Type B pancreatic cell (in vitro differentiated cells): ENCODE results near the gene PJA1. TPM values are rescaled to one million over a fixed set of nuclear protein-coding genes. Genes with fewer than 3 reads are reported as not detected.

Source experiments
- DNase-seq: peaks from one replicate; pipeline ENCODE4 v3.0.0; 2021; ENCODE audit warnings: mixed read lengths; ENCODE audit not compliant: unreplicated experiment; ENCODE audit errors: extremely low spot score
- H3K27ac Mint-ChIP-seq: 2 replicates; pipeline ENCODE4 v1.8.0; 2021; ENCODE audit warnings: mild to moderate bottlenecking, mixed read lengths
- H3K27me3 Mint-ChIP-seq: 2 replicates; pipeline ENCODE4 v1.8.0; 2021; ENCODE audit warnings: mixed read lengths
- H3K36me3 Mint-ChIP-seq: 2 replicates; pipeline ENCODE4 v1.8.0; 2021; ENCODE audit warnings: mixed read lengths
- H3K4me1 Mint-ChIP-seq: one replicate; pipeline ENCODE4 v1.8.0; 2021; ENCODE audit warnings: mixed read lengths; ENCODE audit not compliant: unreplicated experiment
- H3K4me3 Mint-ChIP-seq: 2 replicates; pipeline ENCODE4 v1.8.0; 2021; ENCODE audit warnings: mild to moderate bottlenecking, mixed read lengths
- H3K9me3 Mint-ChIP-seq: 2 replicates; pipeline ENCODE4 v1.8.0; 2021; ENCODE audit warnings: mixed read lengths
- CTCF ChIP-seq: fragments of 200-600 bp; sonication (generic); conservative IDR thresholded peaks from 2 replicates; pipeline ENCODE4 v1.5.0; 2021; ENCODE audit warnings: antibody characterized with exemption, mild to moderate bottlenecking
- total RNA-seq: library from RNA; stranded (reverse); gene quantifications from 2 replicates; pipeline ENCODE4 v1.2.1, GENCODE V29; 2021; ENCODE audit warnings: low replicate concordance

The PJA1 gene
- total RNA-seq, 1 donor from 2014 or later = 47.5 TPM

- no peak for TF ChIP-seq CTCF
- Mint-ChIP-seq H3K4me1 (peaks cover 19% of the 10 kb centered on the region), H3K4me3 (no peak overlapping the region), H3K9me3 (no peaks in the 10 kb centered on the region), H3K27me3 (no peaks in the 10 kb centered on the region), H3K27ac (no peak overlapping the region), H3K36me3 (no peaks in the 10 kb centered on the region)
- DNase-seq = peak; percentile 40
These were observed 16.3 kb downstream of the PJA1 start for GRCh38 chrX:69148946-69149345.

GRCh38 chrX:69146739-69147138 is 18.5 kb downstream of the PJA1 start:
- H3K9me3 Mint-ChIP-seq = no peaks in the 10 kb centered on the region
- H3K4me3 Mint-ChIP-seq = no peak overlapping the region
- H3K4me1 Mint-ChIP-seq = peaks cover 27% of the 10 kb centered on the region
- no peaks in the 10 kb centered on the region for H3K27me3 Mint-ChIP-seq
- no peaks in the 10 kb centered on the region for H3K36me3 Mint-ChIP-seq
- DNase-seq = no peak
- TF ChIP-seq CTCF = no peak
- no peak overlapping the region for H3K27ac Mint-ChIP-seq

GRCh38 chrX:69145714-69146113 is 19.5 kb downstream of the PJA1 start:
- peaks cover 22% of the 10 kb centered on the region for H3K4me1 Mint-ChIP-seq
- no peak overlapping the region for H3K27ac Mint-ChIP-seq
- no peak for DNase-seq

GRCh38 chrX:69144838-69145680 is 20.2 kb downstream of the PJA1 start:
- Mint-ChIP-seq H3K27me3 (no peaks in the 10 kb centered on the region), H3K4me1 (peaks cover 24% of the 10 kb centered on the region), H3K27ac (peak overlapping the region; percentile 65), H3K4me3 (peak overlapping the region; percentile 63), H3K36me3 (no peaks in the 10 kb centered on the region), H3K9me3 (no peaks in the 10 kb centered on the region)
- DNase-seq = no peak
- TF ChIP-seq CTCF = no peak

More at GRCh38 chrX:69145714-69146113, 19.5 kb downstream of the PJA1 start:
- no peak overlapping the region for H3K4me3 Mint-ChIP-seq
- H3K36me3 Mint-ChIP-seq = no peaks in the 10 kb centered on the region
- H3K9me3 Mint-ChIP-seq = no peaks in the 10 kb centered on the region
- no peaks in the 10 kb centered on the region for H3K27me3 Mint-ChIP-seq
- TF ChIP-seq CTCF = no peak

- no peaks in the 10 kb centered on the region for H3K9me3 Mint-ChIP-seq
- peaks cover 25% of the 10 kb centered on the region for H3K4me1 Mint-ChIP-seq
- DNase-seq = no peak
- H3K27me3 Mint-ChIP-seq = no peaks in the 10 kb centered on the region
- H3K27ac Mint-ChIP-seq = peak overlapping the region; percentile 51
- H3K36me3 Mint-ChIP-seq = no peaks in the 10 kb centered on the region
- no peak for TF ChIP-seq CTCF
- peak overlapping the region; percentile 44 for H3K4me3 Mint-ChIP-seq
These were observed 21.7 kb downstream of the PJA1 start for GRCh38 chrX:69143530-69143929.
